Vagina (tissue), 2 donors: ENCODE data around the gene SPTBN4. TPM values are rescaled to one million over a fixed set of nuclear protein-coding genes. Genes with fewer than 3 reads are reported as not detected.
"Not testable (repeated sequence)": the region's sequence is repeated elsewhere in the genome, so short reads cannot be mapped to it uniquely, and the experiment has no call there.

Experiments
- DNase-seq, 2 donors: peaks; one replicate each; pipeline ENCODE4 v3.0.0-alpha.2; 2017; ENCODE audit errors: extremely low spot score in 2 of 2
- H3K27ac ChIP-seq: fragments of 200-600 bp; sonication (generic); one replicate; pipeline ENCODE4 v1.5.1; 2019
- H3K27me3 ChIP-seq: fragments of 200-600 bp; sonication (generic); one replicate; pipeline ENCODE4 v1.5.1; 2019
- H3K36me3 ChIP-seq, 2 donors: fragments of 200-600 bp; sonication (generic); one replicate each; pipeline ENCODE4 v1.5.1; 2017 to 2019
- H3K4me1 ChIP-seq: fragments of 200-600 bp; sonication (generic); one replicate; pipeline ENCODE4 v1.5.1; 2019
- H3K4me3 ChIP-seq, 2 donors: fragments of 200-600 bp; sonication (generic); 1 replicate in 1 of 2; 2 replicates in 1 of 2; pipeline ENCODE4 v1.5.1; 2016 to 2019
- H3K9me3 ChIP-seq: fragments of 200-600 bp; sonication (generic); one replicate; pipeline ENCODE4 v1.5.1; 2019
- POLR2A ChIP-seq, 2 donors: fragments of 450-650 bp; IDR thresholded peaks; one replicate each; pipeline ENCODE4 v1.6.1; 2017; ENCODE audit warnings: antibody characterized with exemption in 2 of 2, mild to moderate bottlenecking in 2 of 2, moderate library complexity in 2 of 2
- POLR2AphosphoS5 ChIP-seq, 2 donors: sonication (generic); formaldehyde crosslinking; IDR thresholded peaks; one replicate each; pipeline ENCODE4 v1.9.0; 2017; ENCODE audit warnings: antibody characterized with exemption in 2 of 2, mild to moderate bottlenecking in 2 of 2, low read depth in 1 of 2; ENCODE audit not compliant: insufficient read depth in 1 of 2
- intact Hi-C: fragments of 100-400 bp; cut with DNase I; formaldehyde crosslinking; loops from one replicate; pipeline ENCODE4 v1.15.1; 2023
- small RNA-seq: library from RNA; depleted of rRNA; stranded (forward); fragments of <200 nt; gene quantifications from one replicate; pipeline ENCODE3, GENCODE V24; 2016
- total RNA-seq: library from RNA; depleted of rRNA; stranded (reverse); fragments of >200 nt; gene quantifications from one replicate; pipeline ENCODE4 v1.2.3, GENCODE V29; 2016
- TF ChIP-seq, protein P1 (sequence below), 3 experiments: fragments of 450-650 bp in 2 of 3; fragments of 200-600 bp in 1 of 3; sonication (generic) in 1 of 3; IDR thresholded peaks; one replicate each; pipeline ENCODE4 v1.5.1; 2017 to 2019; ENCODE audit warnings: antibody characterized with exemption in 3 of 3, mild to moderate bottlenecking in 2 of 3, moderate library complexity in 2 of 3

Gene SPTBN4
- total RNA-seq, 1 donor from 2014 or later = 1.7 TPM

DNA sequence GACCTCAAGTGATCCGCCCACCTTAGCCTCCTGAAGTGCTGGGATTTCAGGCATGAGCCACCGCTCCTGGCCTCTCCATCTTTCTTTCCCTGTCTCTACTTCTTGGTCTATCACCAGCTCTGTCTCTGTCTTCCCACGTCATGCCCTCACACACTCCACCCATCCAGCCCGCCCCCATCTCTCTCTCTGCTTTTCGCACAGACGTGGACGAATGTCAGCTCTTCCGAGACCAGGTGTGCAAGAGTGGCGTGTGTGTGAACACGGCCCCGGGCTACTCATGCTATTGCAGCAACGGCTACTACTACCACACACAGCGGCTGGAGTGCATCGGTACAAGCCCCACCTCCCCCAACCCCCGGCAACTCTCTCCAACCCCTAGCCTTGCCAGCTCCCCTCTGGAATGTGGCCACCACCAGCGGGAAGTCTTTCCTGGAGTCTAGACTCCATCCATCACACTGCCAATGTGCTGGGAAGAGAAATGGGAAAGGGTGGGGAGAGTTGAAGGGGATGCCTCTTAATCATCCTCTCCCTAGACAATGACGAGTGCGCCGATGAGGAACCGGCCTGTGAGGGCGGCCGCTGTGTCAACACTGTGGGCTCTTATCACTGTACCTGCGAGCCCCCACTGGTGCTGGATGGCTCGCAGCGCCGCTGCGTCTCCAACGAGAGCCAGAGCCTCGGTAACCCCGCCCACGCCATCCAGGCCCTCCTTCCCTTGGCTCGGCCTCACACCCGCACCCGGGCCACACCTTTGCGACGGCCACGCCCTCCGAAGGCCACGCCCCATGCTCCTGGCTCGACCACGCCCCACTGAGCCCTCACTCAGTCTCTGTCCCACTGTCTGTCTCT, 156.8 kb downstream of the SPTBN4 start:
- intact Hi-C loops = no loop called here
- H3K4me3 ChIP-seq = no peak overlapping the region

DNA sequence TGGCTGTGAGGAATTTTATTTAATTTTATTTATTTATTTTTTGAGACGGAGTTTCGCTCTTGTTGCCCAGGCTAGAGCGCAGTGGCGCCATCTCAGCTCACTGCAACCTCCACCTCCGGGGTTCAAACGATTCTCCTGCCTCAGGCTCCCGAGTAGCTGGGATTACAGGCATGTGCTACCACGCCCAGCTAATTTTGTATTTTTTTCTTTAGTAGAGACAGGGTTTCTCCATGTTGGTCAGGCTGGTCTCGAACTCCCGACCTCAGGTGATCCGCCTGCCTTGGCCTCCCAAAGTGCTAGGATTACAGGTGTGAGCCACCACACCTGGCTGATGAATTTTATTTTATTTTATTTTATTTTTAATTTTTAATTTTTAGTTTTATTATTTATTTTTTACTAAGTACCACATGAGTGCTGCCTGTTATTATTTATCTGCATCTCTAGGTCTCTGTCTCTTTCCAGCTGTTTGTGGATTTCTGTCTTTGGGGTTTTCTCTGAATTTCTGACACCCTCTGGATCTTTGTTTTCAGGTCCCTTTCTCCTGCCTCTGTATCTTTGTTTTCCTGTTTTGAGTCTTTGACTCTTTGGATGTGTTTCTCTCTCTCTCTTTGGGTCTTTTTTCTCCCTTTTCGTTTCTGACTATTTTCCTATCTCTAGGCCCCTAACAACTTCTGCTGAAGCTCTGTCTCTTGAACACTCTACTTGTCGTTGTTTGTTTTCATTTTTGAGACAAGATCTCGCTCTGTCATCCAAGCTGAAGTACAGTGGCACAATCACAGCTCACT, 157.8 kb downstream of the SPTBN4 start:
- H3K4me1 ChIP-seq, intact Hi-C loops, H3K27me3 ChIP-seq, DNase-seq, H3K27ac ChIP-seq, H3K4me3 ChIP-seq, H3K9me3 ChIP-seq: not testable (repeated sequence)
- peaks cover 0 to 83% of the 10 kb centered on the region in 2 donors for H3K36me3 ChIP-seq

More for the DNA sequence above, 156.8 kb downstream of the SPTBN4 start:
- TF ChIP-seq, protein P1, sequence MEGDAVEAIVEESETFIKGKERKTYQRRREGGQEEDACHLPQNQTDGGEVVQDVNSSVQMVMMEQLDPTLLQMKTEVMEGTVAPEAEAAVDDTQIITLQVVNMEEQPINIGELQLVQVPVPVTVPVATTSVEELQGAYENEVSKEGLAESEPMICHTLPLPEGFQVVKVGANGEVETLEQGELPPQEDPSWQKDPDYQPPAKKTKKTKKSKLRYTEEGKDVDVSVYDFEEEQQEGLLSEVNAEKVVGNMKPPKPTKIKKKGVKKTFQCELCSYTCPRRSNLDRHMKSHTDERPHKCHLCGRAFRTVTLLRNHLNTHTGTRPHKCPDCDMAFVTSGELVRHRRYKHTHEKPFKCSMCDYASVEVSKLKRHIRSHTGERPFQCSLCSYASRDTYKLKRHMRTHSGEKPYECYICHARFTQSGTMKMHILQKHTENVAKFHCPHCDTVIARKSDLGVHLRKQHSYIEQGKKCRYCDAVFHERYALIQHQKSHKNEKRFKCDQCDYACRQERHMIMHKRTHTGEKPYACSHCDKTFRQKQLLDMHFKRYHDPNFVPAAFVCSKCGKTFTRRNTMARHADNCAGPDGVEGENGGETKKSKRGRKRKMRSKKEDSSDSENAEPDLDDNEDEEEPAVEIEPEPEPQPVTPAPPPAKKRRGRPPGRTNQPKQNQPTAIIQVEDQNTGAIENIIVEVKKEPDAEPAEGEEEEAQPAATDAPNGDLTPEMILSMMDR (IDR thresholded peaks at IDR 0.05) = no peak
- peak in 1 of 2 donors; percentile 20 for TF ChIP-seq POLR2AphosphoS5 (IDR thresholded peaks at IDR 0.05; ENCODE audit: insufficient read depth in 1 of 2, low read depth in 1 of 2)
- no peak for TF ChIP-seq POLR2A (IDR thresholded peaks at IDR 0.05)
- Histone ChIP-seq H3K9me3 (no peaks in the 10 kb centered on the region), H3K27ac (no peak overlapping the region), H3K36me3 (peaks cover 0 to 80% of the 10 kb centered on the region in 2 donors), H3K27me3 (no peaks in the 10 kb centered on the region), H3K4me1 (peaks cover 4% of the 10 kb centered on the region)
- DNase-seq = no peak

DNA sequence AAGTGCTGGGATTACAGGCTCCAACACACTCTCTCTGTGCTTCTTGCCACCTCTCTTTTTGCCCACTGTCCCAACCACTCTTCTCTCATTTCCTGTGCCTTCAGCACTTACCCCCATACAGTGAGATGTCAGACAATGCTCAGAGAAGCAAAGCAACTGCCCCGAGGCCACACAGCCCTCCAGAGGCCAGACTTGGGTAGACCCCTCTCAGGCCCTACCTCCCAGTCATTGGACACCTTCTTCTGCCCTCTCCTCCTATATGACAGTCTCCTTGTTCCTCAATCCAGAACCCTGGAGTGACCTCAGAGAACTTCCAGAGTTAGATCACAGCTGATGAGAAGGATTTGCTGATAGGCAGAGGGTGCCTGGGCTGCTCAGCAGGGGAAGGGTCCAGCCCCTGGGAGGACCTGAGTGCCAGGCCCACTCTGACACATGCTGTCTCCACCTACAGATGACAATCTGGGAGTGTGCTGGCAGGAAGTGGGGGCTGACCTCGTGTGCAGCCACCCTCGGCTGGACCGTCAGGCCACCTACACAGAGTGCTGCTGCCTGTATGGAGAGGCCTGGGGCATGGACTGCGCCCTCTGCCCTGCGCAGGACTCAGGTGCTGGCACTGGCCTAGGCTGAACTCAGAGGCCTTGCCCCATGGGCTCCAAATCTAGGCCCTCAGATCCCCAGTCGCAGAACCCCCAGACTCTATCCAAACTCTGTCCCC, 158.8 kb downstream of the SPTBN4 start:
- Histone ChIP-seq H3K9me3 (no peaks in the 10 kb centered on the region), H3K4me3 (no peak overlapping the region), H3K36me3 (peaks cover 0 to 78% of the 10 kb centered on the region in 2 donors), H3K27me3 (no peaks in the 10 kb centered on the region), H3K27ac (no peak overlapping the region), H3K4me1 (peaks cover 4% of the 10 kb centered on the region)
- TF ChIP-seq, protein P1 (IDR thresholded peaks at IDR 0.05) = no peak
- TF ChIP-seq POLR2AphosphoS5 (IDR thresholded peaks at IDR 0.05; ENCODE audit: insufficient read depth in 1 of 2, low read depth in 1 of 2) = no peak
- no peak for TF ChIP-seq POLR2A (IDR thresholded peaks at IDR 0.05)
- no peak for DNase-seq
- intact Hi-C loops = no loop called here

Small RNA genes within 50 kb of the gene (small RNA-seq; reads per million reads assigned to genes)
- gene RF00017 = not detected

Other genes with a start within 250 kb of the SPTBN4 start
- not detected for gene TTC9B, start 248.6 kb upstream of the SPTBN4 start, total RNA-seq
- gene CCNP, start 240.3 kb upstream of the SPTBN4 start, total RNA-seq = not detected
- 105 TPM for gene AKT2, start 181.7 kb upstream of the SPTBN4 start, total RNA-seq
- gene C19orf47, start 118.6 kb upstream of the SPTBN4 start, total RNA-seq = 17.4 TPM
- gene PLD3, start 118.3 kb upstream of the SPTBN4 start, total RNA-seq = 177 TPM
- 0.74 TPM for gene HIPK4, start 76.8 kb upstream of the SPTBN4 start, total RNA-seq
- gene PRX, start 53.6 kb upstream of the SPTBN4 start, total RNA-seq = 3.2 TPM
- gene SERTAD1, start 41.0 kb upstream of the SPTBN4 start, total RNA-seq = 14.2 TPM
- gene SERTAD3, start 22.7 kb upstream of the SPTBN4 start, total RNA-seq = 42.0 TPM
- 357 TPM for gene BLVRB, start 1.3 kb upstream of the SPTBN4 start, total RNA-seq
- gene SHKBP1, start 109.9 kb downstream of the SPTBN4 start, total RNA-seq = 51.6 TPM
- 983 TPM for gene LTBP4, start 134.4 kb downstream of the SPTBN4 start, total RNA-seq
- 66.0 TPM for gene NUMBL, start 223.7 kb downstream of the SPTBN4 start, total RNA-seq
- gene COQ8B, start 249.9 kb downstream of the SPTBN4 start, total RNA-seq = 51.1 TPM